BJ (cell line): ENCODE results near the gene KAT6B. TPM values are rescaled to one million over a fixed set of nuclear protein-coding genes. Genes with fewer than 3 reads are reported as not detected.

Experiments
- CTCF ChIA-PET: fragments of 350-600 bp; formaldehyde crosslinking; extraction: SDS; loops from one replicate; lab custom pipeline; 2021; ENCODE audit warnings: antibody characterized with exemption, inconsistent platforms; lab: Yijun Ruan, JAX
- POLR2A ChIA-PET: fragments of 300-600 bp; sonication (Branson Sonifier 250); formaldehyde crosslinking; extraction: SDS; loops from one replicate; lab custom pipeline; 2021; ENCODE audit warnings: antibody characterized with exemption; lab: Charles Lee
- DNase-seq: peaks from one replicate; pipeline ENCODE4 v3.0.0-alpha.2; 2011; ENCODE audit warnings: low read depth
- H3K27me3 ChIP-seq: 2 replicates; pipeline ENCODE4 v1.6.0; 2011; ENCODE audit warnings: low read length; ENCODE audit not compliant: control insufficient read depth, insufficient read depth
- H3K36me3 ChIP-seq: 2 replicates; pipeline ENCODE4 v1.5.1; 2011; ENCODE audit warnings: low read length; ENCODE audit not compliant: control insufficient read depth, insufficient read depth
- H3K4me3 ChIP-seq: 2 replicates; pipeline ENCODE4 v1.5.1; 2011; ENCODE audit warnings: low read depth, mild to moderate bottlenecking, control low read depth, low read length
- polyA plus RNA-seq: library from polyadenylated mRNA; depleted of rRNA; stranded (reverse); fragments of >200 nt; gene quantifications from 2 replicates; pipeline ENCODE4 v1.2.3, GENCODE V29; 2011
- TF ChIP-seq, protein P1 (sequence below): IDR thresholded peaks from 2 replicates; pipeline ENCODE4 v1.5.1; 2011; ENCODE audit warnings: low read depth, mild to moderate bottlenecking, control low read depth, inconsistent platforms, low read length, moderate library complexity; ENCODE audit not compliant: insufficient read depth

The KAT6B gene
- polyA plus RNA-seq, 1 experiment, result 5.1 TPM

DNA sequence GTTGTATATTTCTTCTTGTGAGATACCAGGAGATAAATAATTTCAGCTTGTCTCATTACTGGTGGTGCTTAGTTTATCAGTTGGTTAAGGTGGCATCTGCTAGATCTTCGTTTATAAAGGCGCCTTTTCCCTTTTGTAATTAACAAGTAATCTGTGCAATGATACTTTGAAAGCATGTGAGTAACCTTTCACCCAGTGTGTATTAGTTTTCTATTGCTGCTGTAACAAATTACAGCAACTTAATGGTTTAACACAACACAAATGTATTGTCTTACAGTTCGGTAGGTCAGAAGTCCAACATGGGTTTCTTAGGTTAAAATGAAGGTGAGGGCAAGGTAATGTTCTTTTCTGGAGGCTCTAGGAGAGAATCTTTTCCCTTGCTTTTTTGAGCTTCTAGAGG, 30.5 kb downstream of the KAT6B start:
- Histone ChIP-seq H3K4me3 (no peak overlapping the region), H3K27me3 (no peaks in the 10 kb centered on the region), H3K36me3 (no peaks in the 10 kb centered on the region)
- POLR2A ChIA-PET, result no interaction called here
- DNase-seq, result no peak
- TF ChIP-seq, protein P1, sequence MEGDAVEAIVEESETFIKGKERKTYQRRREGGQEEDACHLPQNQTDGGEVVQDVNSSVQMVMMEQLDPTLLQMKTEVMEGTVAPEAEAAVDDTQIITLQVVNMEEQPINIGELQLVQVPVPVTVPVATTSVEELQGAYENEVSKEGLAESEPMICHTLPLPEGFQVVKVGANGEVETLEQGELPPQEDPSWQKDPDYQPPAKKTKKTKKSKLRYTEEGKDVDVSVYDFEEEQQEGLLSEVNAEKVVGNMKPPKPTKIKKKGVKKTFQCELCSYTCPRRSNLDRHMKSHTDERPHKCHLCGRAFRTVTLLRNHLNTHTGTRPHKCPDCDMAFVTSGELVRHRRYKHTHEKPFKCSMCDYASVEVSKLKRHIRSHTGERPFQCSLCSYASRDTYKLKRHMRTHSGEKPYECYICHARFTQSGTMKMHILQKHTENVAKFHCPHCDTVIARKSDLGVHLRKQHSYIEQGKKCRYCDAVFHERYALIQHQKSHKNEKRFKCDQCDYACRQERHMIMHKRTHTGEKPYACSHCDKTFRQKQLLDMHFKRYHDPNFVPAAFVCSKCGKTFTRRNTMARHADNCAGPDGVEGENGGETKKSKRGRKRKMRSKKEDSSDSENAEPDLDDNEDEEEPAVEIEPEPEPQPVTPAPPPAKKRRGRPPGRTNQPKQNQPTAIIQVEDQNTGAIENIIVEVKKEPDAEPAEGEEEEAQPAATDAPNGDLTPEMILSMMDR, result no peak
- CTCF ChIA-PET, result no interaction called here

DNA sequence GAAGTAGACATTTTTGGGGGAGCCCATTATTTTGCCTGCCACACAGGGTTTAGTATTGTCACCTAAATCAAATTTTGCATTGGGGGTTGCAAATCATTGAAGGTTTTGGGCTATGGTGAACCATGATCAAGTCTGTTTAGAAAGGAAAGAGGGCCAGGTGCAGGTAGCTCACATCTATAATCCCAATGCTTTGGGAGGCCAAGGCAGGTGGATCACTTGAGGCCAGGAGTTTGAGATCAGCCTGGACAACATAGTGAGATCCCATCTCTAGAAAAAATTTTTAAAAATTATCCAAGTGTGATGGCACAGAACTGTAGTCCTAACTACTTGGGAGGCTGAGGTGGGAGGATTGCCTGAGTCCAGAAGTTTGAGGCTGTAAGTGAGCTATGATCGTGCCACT, 31.2 kb downstream of the KAT6B start:
- ChIA-PET POLR2A (no interaction called here), CTCF (no interaction called here)
- no peaks in the 10 kb centered on the region for H3K27me3 ChIP-seq
- TF ChIP-seq, protein P1, result no peak
- H3K4me3 ChIP-seq, result no peak overlapping the region
- no peaks in the 10 kb centered on the region; the same call in 1 of the 2 replicates for H3K36me3 ChIP-seq
- DNase-seq, result no peak

DNA sequence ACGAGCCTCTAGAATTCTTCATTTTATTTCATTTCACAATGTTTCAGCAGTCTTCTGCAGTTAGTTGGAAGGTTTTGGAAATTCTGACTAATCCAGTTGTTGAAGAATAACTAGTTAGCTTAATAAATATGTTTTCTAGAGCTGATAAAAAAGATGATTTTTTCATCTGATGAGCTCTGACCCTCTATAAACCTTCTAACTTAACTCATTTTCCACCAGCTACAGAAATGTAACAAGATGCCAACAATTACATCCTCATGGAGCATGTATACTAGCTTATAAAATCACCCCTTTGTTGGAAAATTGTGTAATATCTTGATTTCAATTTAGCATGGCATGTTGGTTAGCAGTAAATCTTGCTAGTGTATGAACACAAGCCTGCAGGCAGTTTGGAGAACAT, 33.1 kb downstream of the KAT6B start:
- TF ChIP-seq, protein P1, result no peak
- ChIA-PET POLR2A (no interaction called here), CTCF (interaction anchor here (1.9 kb wide), 1 partner anchor 10 kb away, joined by 6 read pairs; no protein-coding TSS in a partner anchor)
- no peaks in the 10 kb centered on the region; the same call in 1 of the 2 replicates for H3K36me3 ChIP-seq
- H3K4me3 ChIP-seq, result no peak overlapping the region
- H3K27me3 ChIP-seq, result no peaks in the 10 kb centered on the region
- DNase-seq, result no peak

DNA sequence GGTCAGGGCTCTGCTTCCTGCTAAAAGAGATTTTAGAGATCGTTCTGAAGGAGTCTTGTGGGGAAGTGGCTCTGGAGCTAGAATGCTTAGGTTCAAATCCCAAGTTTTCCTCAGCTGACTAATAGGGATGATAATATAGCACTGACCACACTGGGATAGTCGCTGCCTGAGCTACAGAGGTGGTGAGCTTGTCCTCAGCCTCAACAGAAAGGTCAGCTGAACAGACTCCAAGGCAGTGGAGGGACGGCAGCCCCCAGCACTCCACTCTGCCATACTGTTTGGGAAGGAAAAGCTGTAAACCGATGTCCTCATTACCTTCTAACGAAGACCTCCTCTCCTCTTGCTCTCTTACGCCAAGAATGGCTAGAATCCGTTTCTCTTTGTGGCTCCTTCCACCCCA, 36.2 kb downstream of the KAT6B start:
- POLR2A ChIA-PET, result no interaction called here
- CTCF ChIA-PET, result no interaction called here
- Histone ChIP-seq H3K36me3 (no peaks in the 10 kb centered on the region; the same call in 1 of the 2 replicates), H3K4me3 (no peak overlapping the region), H3K27me3 (no peaks in the 10 kb centered on the region)
- DNase-seq, result no peak
- TF ChIP-seq, protein P1, result no peak

DNA sequence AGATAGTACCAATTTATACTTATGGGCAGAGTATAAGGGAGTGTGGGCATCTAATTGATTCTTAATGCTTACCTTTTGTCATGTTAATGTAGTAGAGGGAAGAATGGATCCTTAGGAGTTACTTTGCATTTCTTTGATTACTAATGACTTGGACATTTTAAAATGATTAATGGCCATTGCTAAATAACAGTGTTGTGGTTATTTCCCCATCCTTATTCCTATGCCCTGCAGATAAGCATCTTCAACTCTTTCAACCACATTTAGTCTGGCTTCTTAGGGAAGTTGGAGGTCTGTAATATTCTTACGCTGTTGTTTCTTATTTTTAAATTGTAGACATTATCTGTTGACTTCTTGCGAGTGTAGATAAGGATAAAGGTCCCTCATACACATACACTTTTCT, 37.2 kb downstream of the KAT6B start:
- H3K36me3 ChIP-seq, result no peaks in the 10 kb centered on the region; the same call in 1 of the 2 replicates
- no peak for DNase-seq
- POLR2A ChIA-PET, result no interaction called here

More for the DNA sequence above, 37.2 kb downstream of the KAT6B start:
- H3K4me3 ChIP-seq, result no peak overlapping the region
- TF ChIP-seq, protein P1, result no peak
- CTCF ChIA-PET, result interaction anchor here (0.6 kb wide), 1 partner anchor 25 kb away, joined by 3 read pairs; no protein-coding TSS in a partner anchor
- H3K27me3 ChIP-seq, result no peaks in the 10 kb centered on the region
